Keratinocyte (primary cell): Measurements from ENCODE around the gene HOXA10. TPM values are rescaled to one million over a fixed set of nuclear protein-coding genes. Genes with fewer than 3 reads are reported as not detected.
A peak's percentile ranks its signal among the peaks of the same experiment; 100 is the strongest.

Source experiments
- DNase-seq: peaks from one replicate; pipeline ENCODE4 v3.0.0-alpha.2; 2011; ENCODE audit warnings: low read depth, missing footprints, low spot score
- FAIRE-seq: peaks from 2 replicates; lab custom pipeline; 2011; peaks lifted over from hg19 to GRCh38; lab: Jason Lieb, UNC
- H2AFZ ChIP-seq: 2 replicates; pipeline ENCODE4 v1.6.0; 2012; ENCODE audit warnings: low read length, control low read depth, inconsistent platforms; ENCODE audit not compliant: control insufficient read depth
- H3K27ac ChIP-seq: 2 replicates; pipeline ENCODE4 v1.5.1; 2011; ENCODE audit warnings: low read length; ENCODE audit not compliant: control insufficient read depth, insufficient read depth
- H3K27me3 ChIP-seq: 3 replicates; pipeline ENCODE4 v1.6.0; 2011; ENCODE audit warnings: low read length; ENCODE audit not compliant: control insufficient read depth, insufficient read depth; ENCODE audit errors: extremely low read depth
- H3K36me3 ChIP-seq, 2 experiments: 2 replicates in 1 of 2; 3 replicates in 1 of 2; pipeline ENCODE4 v1.5.1; 2011; ENCODE audit warnings: low read length in 2 of 2, mild to moderate bottlenecking in 1 of 2; ENCODE audit not compliant: control insufficient read depth in 2 of 2, insufficient read depth in 2 of 2; ENCODE audit errors: extremely low read depth in 1 of 2
- H3K4me1 ChIP-seq: 3 replicates; pipeline ENCODE4 v1.5.1; 2011; ENCODE audit warnings: low read length; ENCODE audit not compliant: control insufficient read depth, insufficient read depth; ENCODE audit errors: extremely low read depth
- H3K4me2 ChIP-seq: 3 replicates; pipeline ENCODE4 v1.6.0; 2011; ENCODE audit warnings: low read depth, low read length; ENCODE audit not compliant: control insufficient read depth, insufficient read depth; ENCODE audit errors: extremely low read depth
- H3K4me3 ChIP-seq, 3 experiments: fragments of 200-600 bp in 1 of 3; sonication (generic) in 1 of 3; 2 replicates in 2 of 3; 3 replicates in 1 of 3; pipeline ENCODE4 v1.5.1; 2011 to 2016; ENCODE audit warnings: low read length in 3 of 3, mild to moderate bottlenecking in 3 of 3, control low read depth in 2 of 3, inconsistent platforms in 1 of 3, low read depth in 1 of 3, mixed read lengths in 1 of 3, mixed run types in 1 of 3, moderate library complexity in 1 of 3; ENCODE audit not compliant: control insufficient read depth in 2 of 3, insufficient read depth in 2 of 3; ENCODE audit errors: extremely low read depth in 1 of 3
- H3K79me2 ChIP-seq: 2 replicates; pipeline ENCODE4 v1.6.0; 2012; ENCODE audit warnings: low read length; ENCODE audit not compliant: control insufficient read depth, insufficient read depth
- H3K9ac ChIP-seq: 3 replicates; pipeline ENCODE4 v1.6.0; 2011; ENCODE audit warnings: low read length; ENCODE audit not compliant: control insufficient read depth, insufficient read depth; ENCODE audit errors: extremely low read depth
- H3K9me1 ChIP-seq: 3 replicates; pipeline ENCODE4 v1.6.0; 2011; ENCODE audit warnings: low read length; ENCODE audit not compliant: control insufficient read depth, insufficient read depth; ENCODE audit errors: extremely low read depth
- H3K9me3 ChIP-seq: 2 replicates; pipeline ENCODE4 v1.5.1; 2012; ENCODE audit warnings: low read depth, low read length; ENCODE audit not compliant: control insufficient read depth
- H4K20me1 ChIP-seq: 3 replicates; pipeline ENCODE4 v1.6.0; 2011; ENCODE audit warnings: low read length; ENCODE audit not compliant: control insufficient read depth, insufficient read depth; ENCODE audit errors: extremely low read depth
- EZH2 ChIP-seq: IDR thresholded peaks from one replicate; pipeline ENCODE4 v1.6.1; 2012; ENCODE audit warnings: inconsistent platforms, mild to moderate bottlenecking, low read length, moderate library complexity
- dilution Hi-C: fragments of 300-500 bp; cut with MboI; formaldehyde crosslinking; loops from one replicate; pipeline ENCODE4 v1.7.0; 2020; ENCODE audit warnings: low sequenced_read_pairs; ENCODE audit not compliant: extremely low pct_ligation_motif_present
- polyA plus RNA-seq, 5 experiments: library from polyadenylated mRNA; depleted of rRNA in 3 of 5; stranded (reverse) in 3 of 5; stranded (forward) in 1 of 5; unstranded in 1 of 5; fragments of >200 nt; gene quantifications; 1 replicate in 1 of 5; 2 replicates in 3 of 5; 3 replicates in 1 of 5; pipeline versions ENCODE4 v1.2.1 to v1.2.3, GENCODE V29; 2011 to 2012; ENCODE audit warnings: missing spikeins in 2 of 5, low read depth in 1 of 5, low replicate concordance in 1 of 5
- TF ChIP-seq, protein P1 (sequence below), 3 experiments: IDR thresholded peaks in 1 of 3; conservative IDR thresholded peaks in 1 of 3; optimal IDR thresholded peaks in 1 of 3; 2 replicates in 2 of 3; 3 replicates in 1 of 3; pipeline versions ENCODE3 to v1.5.1; 2011; ENCODE audit warnings: low read length in 3 of 3, mild to moderate bottlenecking in 3 of 3, moderate library complexity in 2 of 3, control low read depth in 1 of 3, inconsistent platforms in 1 of 3; ENCODE audit not compliant: insufficient read depth in 2 of 3; ENCODE audit errors: extremely low read depth in 1 of 3

Gene HOXA10
- polyA plus RNA-seq, 1 donor (not counting 4 experiments of a cell fraction or from before 2014, with no cell fraction given): 2.4 TPM

DNA sequence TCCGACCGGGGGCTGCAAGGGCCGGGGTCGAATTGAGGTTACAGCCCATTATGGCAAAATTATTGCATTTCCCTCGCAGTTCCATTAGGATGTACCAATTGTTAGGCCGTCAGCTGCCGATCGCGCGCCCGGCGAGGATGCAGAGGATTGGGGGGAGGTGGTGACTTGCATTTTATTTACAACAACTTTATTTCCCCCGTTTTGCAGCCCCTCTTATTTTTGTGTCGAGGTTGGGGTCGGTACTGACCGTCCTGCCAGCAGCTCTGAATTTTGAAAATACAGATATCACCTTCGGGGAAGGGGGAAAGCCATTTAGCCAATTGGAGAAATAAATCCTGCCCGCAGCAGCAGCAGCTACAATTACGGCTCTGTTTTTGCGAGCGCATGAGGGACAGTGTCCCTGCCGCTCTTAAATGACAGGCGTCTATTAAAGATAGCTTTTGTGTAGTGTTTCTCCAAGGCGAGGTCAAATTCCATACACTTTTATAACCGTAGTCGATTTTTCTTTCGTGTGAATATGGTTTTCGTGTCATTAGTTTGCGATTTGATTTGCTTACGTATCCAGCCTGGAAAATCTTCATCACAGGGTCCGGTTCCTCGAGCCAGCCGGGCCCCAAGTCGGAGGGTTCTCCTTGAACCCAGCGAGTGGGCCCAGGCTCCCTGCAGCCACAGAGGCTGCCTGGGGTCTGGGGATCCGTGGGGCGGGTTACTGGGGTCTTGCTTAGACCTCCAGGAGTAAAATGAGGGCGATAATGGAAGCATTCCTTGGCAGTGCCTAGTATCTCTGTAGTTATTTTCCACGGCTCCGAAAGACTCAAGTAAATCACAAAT is 30.0 kb downstream of the HOXA10 start:
- DNase-seq: no peak
- H3K9me1 ChIP-seq: no peaks in the 10 kb centered on the region
- H3K9ac ChIP-seq: peak overlapping the region; percentile 93
- peaks cover 3 to 7% of the 10 kb centered on the region in 2 experiments for H3K36me3 ChIP-seq
- H3K4me3 ChIP-seq: peak overlapping the region in 2 of 3 experiments; percentile 65 to 71
- peak overlapping the region; percentile 77 for H3K27ac ChIP-seq
- TF ChIP-seq, protein P1, sequence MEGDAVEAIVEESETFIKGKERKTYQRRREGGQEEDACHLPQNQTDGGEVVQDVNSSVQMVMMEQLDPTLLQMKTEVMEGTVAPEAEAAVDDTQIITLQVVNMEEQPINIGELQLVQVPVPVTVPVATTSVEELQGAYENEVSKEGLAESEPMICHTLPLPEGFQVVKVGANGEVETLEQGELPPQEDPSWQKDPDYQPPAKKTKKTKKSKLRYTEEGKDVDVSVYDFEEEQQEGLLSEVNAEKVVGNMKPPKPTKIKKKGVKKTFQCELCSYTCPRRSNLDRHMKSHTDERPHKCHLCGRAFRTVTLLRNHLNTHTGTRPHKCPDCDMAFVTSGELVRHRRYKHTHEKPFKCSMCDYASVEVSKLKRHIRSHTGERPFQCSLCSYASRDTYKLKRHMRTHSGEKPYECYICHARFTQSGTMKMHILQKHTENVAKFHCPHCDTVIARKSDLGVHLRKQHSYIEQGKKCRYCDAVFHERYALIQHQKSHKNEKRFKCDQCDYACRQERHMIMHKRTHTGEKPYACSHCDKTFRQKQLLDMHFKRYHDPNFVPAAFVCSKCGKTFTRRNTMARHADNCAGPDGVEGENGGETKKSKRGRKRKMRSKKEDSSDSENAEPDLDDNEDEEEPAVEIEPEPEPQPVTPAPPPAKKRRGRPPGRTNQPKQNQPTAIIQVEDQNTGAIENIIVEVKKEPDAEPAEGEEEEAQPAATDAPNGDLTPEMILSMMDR (optimal IDR thresholded peaks at IDR 0.05 in 1 of 3, IDR thresholded peaks at IDR 0.05 in 1 of 3, conservative IDR thresholded peaks at IDR 0.05 in 1 of 3; ENCODE audit: extremely low read depth in 1 of 3, insufficient read depth in 2 of 3, low read length in 3 of 3): no peak
- TF ChIP-seq EZH2: no peak
- peaks cover 84% of the 10 kb centered on the region for H3K79me2 ChIP-seq
- H4K20me1 ChIP-seq: no peaks in the 10 kb centered on the region
- peaks cover 52% of the 10 kb centered on the region for H3K4me1 ChIP-seq
- H2AFZ ChIP-seq: peak overlapping the region; percentile 16
- no peaks in the 10 kb centered on the region for H3K9me3 ChIP-seq
- no peaks in the 10 kb centered on the region for H3K27me3 ChIP-seq
- no peak for FAIRE-seq
- H3K4me2 ChIP-seq: peak overlapping the region; percentile 94
- dilution Hi-C loops: no loop called here

DNA sequence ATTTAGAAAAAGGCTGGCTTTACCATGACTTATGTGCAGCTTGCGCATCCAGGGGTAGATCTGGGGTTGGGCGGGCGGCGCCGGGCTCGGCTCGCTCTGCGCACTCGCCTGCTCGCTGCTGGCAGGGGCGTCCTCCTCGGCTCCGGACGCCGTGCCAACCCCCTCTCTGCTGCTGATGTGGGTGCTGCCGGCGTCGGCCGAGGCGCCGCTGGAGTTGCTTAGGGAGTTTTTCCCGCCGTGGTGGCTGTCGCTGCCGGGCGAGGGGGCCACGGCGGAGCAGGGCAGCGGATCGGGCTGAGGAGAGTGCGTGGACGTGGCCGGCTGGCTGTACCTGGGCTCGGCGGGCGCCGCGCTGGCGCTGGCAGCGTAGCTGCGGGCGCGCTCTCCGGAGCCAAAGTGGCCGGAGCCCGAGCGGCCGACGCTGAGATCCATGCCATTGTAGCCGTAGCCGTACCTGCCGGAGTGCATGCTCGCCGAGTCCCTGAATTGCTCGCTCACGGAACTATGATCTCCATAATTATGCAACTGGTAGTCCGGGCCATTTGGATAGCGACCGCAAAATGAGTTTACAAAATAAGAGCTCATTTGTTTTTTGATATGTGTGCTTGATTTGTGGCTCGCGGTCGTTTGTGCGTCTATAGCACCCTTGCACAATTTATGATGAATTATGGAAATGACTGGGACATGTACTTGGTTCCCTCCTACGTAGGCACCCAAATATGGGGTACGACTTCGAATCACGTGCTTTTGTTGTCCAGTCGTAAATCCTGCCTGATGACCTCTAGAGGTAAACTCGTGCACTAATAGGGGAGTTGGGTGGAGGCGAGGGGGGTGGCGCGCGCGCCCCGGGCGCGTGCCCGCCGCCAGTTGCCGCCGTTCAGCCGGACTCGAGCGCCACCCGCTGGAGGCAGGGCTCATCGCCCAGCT is 30.8 kb downstream of the HOXA10 start, which contains the start of gene HOXA5:
Gene HOXA5 (minus strand): TSS at position 659 of the 927 bp plus-strand sequence. CDS start 74 bp downstream, at position 585.
- H3K9me3 ChIP-seq: no peaks in the 10 kb centered on the region
- DNase-seq: peak; percentile 89
- no peaks in the 10 kb centered on the region for H3K27me3 ChIP-seq
- FAIRE-seq: peak; percentile 92
- peak within 1 kb of the TSS; percentile 16 for H2AFZ ChIP-seq
- H3K79me2 ChIP-seq: peaks cover 77% of the 10 kb centered on the region
- H3K9ac ChIP-seq: peak within 1 kb of the TSS; percentile 93
- no peaks in the 10 kb centered on the region for H4K20me1 ChIP-seq
- TF ChIP-seq, protein P1 (optimal IDR thresholded peaks at IDR 0.05 in 1 of 3, IDR thresholded peaks at IDR 0.05 in 1 of 3, conservative IDR thresholded peaks at IDR 0.05 in 1 of 3; ENCODE audit: extremely low read depth in 1 of 3, insufficient read depth in 2 of 3, low read length in 3 of 3): peak in 2 of 3 experiments; percentile 73 to 78
- TF ChIP-seq EZH2: no peak
- no peaks in the 10 kb centered on the region for H3K9me1 ChIP-seq
- peak within 1 kb of the TSS; percentile 58 to 93 (median 91) for H3K4me3 ChIP-seq
- dilution Hi-C loops: no loop called here
- peaks cover 4 to 7% of the 10 kb centered on the region in 2 experiments for H3K36me3 ChIP-seq
- peaks cover 44% of the 10 kb centered on the region for H3K4me1 ChIP-seq
- H3K4me2 ChIP-seq: peak within 1 kb of the TSS; percentile 94
- peak within 1 kb of the TSS; percentile 92 for H3K27ac ChIP-seq
